Central memory CD8-positive, alpha-beta T cell (primary cell): ENCODE measurements around the gene YIPF7.

ENCODE experiments used
- ATAC-seq: fragments of 150-1000 bp; cut with Tn5 transposase; replicated peaks from 2 replicates; pipeline ENCODE4 v1.10.0; 2022; ENCODE audit warnings: mild to moderate bottlenecking, moderate FRiP score, moderate number of reproducible peaks; ENCODE audit not compliant: poor library complexity, severe bottlenecking; ENCODE audit errors: extremely low read depth
- DNase-seq, 2 donors: peaks; one replicate each; pipeline ENCODE4 v3.0.0; 2021; ENCODE audit warnings: low spot score in 2 of 2
- H3K27ac Mint-ChIP-seq: one replicate; pipeline ENCODE4 v1.8.0; 2022; ENCODE audit warnings: low read depth, mild to moderate bottlenecking, moderate library complexity, mixed read lengths
- H3K27me3 Mint-ChIP-seq: one replicate; pipeline ENCODE4 v1.8.0; 2022; ENCODE audit warnings: mixed read lengths
- H3K36me3 Mint-ChIP-seq: one replicate; pipeline ENCODE4 v1.8.0; 2022; ENCODE audit warnings: mild to moderate bottlenecking, moderate library complexity, mixed read lengths; ENCODE audit not compliant: insufficient read depth
- H3K4me1 Mint-ChIP-seq: one replicate; pipeline ENCODE4 v1.8.0; 2022; ENCODE audit warnings: mixed read lengths
- H3K4me3 Mint-ChIP-seq: one replicate; pipeline ENCODE4 v1.8.0; 2022; ENCODE audit warnings: mild to moderate bottlenecking, moderate library complexity, mixed read lengths
- H3K9me3 Mint-ChIP-seq: one replicate; pipeline ENCODE4 v1.8.0; 2022; ENCODE audit warnings: mixed read lengths

YIPF7 gene

GRCh38 chr4:44578954-44579353 is 72.5 kb downstream of the YIPF7 start:
- Mint-ChIP-seq H3K4me1 (no peaks in the 10 kb centered on the region), H3K27me3 (no peaks in the 10 kb centered on the region), H3K9me3 (no peaks in the 10 kb centered on the region), H3K27ac (no peak overlapping the region), H3K4me3 (no peak overlapping the region), H3K36me3 (no peaks in the 10 kb centered on the region)
- ATAC-seq (no peak), DNase-seq (no peak)
